ENCODE data around the gene ASTN2.

The ASTN2 gene

DNA sequence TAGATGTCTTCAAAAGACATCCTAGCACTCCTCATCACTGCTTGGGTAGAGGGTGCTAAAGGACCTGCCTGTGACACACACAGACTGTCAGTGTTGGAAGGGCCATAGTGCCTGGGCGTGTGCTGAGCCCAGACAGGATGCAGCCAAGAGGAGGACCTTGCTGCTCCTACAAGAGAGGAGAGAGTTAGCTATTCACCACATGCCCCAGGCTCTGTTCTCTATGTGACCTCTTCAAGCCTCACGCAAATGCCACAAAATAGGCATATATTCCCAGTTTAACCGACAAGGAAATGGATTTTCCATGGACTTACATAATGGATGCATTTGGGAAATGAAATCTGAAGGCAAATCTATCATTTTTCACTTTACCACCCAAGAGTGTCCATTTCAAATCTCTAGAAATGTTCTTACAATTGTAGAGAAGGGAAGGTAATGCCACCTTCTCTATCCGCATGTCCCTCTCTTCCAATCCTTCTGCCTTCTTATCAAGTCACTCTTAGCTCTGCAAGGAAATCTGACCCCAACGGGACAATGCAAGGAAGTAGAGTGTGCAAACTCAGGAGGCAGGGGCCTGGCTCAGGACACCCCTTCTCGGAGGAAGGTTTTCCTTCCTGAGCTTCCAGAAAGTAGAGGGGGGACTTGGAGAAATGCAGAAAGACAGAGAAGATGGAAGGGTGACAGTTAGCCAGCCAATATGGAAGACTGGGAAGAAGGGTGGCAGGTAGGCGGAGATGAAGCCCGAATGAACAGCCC is 678.3 kb downstream of the ASTN2 start:
- no peak for DNase-seq (ENCODE audit: low read depth)

DNA sequence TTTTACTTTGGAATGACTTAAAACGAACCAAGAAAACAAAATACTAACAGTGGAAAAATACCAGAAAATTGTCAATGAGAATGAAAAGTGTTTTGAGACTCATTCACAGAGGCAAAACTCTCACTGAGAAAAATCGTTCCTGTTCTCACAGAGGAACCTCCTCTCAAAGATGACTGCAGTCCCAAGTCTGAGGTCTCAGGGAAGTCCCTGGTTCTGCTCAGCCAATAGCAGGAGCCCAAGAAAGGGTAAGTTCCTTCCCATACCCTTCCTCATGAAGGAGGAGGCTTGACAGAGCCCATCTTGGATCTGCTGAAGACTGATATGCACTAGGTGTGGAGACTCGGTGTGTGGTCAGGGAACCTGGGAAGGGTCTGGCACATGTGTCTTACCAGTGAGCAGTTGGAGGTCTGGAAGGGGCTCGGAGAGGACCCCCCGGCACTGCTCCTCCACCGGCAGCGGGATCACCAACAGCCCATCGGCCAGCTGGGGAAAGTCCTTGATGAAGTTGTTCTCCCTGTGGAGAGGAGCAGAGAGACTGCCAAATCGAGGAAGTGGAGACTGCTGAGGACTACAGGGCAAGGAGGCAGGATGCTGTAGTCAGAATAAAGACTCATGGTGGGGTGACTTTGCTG is 681.7 kb downstream of the ASTN2 start:
- DNase-seq (ENCODE audit: low read depth): no peak

DNA sequence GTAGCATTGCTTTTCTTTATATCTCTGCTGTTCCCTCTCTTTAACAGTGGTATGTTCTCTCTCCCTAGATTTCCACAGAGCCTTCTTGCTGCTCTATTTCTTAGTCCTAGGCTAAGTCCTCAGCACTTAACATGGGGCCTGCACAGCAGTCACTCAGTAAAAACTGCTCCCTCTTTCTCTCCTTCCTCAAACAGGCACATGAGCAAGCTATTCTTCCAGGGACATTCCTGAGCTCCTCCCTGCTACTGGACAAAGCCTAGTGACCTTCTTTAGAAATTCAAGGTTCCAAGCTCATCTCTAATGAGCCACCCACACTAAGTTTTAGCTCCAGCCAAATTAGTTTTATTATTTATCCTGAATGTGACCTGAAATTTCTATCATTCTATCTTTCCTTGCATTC is 688.3 kb downstream of the ASTN2 start:
- no peak for DNase-seq (ENCODE audit: low read depth)

DNA sequence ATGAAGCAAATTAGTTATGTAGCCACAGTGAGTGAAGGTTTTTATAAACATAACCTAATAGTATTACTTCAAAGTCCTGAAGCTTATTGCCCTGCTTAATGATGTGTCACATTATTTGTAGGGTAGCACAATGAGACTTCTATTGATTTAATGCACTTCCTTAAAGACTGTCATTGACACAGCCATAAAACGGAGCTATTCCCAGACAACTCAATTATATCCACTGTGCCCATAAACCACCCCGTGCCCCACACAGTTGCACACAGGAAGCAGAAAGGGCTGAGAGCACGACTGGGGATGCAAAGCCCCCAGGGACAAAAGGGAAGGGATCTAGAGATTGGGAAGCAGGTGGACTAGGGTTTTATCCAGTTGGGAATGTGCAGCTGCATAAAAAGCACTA is 690.7 kb downstream of the ASTN2 start:
- no peak for DNase-seq (ENCODE audit: low read depth)

DNA sequence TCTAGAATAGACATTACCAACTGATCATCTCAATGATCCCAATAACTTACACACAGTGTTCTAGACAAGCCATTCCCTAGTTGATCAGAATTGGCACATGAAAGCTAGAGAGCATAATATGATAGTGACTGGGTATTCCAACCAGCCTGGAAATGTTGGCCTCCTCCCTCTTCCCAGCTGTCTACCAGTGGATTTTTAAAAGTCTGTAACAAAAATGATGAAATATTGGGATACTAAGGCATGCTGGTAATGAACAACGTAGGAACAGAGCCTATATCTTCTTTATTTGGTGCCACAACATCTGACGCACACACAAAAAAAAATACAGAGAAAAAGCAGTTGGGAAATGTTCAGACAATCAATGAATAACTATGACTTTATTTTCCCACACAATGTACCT is 692.9 kb downstream of the ASTN2 start:
- DNase-seq (ENCODE audit: low read depth): no peak

DNA sequence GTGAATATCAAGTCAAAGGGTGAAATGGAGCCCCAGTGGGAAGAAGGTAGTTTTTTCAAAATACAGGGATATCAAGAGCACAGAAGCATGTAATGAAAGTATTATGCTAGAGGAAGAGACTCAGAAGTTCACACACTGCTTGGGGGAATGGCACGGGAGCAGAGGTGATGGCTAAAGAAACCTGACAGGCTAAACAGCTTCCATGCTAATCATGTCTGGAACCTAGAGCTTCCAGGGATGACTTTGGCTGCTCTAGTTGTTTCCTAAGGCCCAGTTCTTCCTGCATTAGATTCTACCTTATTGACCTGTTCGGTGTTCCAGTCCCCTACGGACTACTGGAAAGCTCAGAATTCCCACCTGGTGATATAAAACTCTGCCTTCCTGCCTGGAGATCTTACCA is 693.4 kb downstream of the ASTN2 start:
- no peak for DNase-seq (ENCODE audit: low read depth)

DNA sequence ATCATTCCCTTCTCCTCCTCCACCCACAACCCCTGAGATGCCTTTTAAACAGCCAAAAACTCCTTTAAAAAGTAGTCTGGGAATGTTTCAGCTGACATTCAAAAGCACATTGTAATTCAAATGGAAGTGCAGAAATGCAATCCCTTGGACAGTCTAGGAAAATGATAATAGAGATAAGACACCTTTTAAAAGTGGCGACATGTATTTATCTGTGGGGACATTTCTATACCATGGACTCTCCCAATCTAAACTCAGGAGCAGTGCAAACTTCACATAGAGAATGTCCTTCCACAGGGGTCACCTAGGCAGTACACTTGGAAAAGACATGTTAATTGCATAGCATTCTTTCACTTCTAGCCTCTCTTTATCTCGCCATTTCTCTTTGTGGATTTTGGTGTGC is 694.7 kb downstream of the ASTN2 start:
- no peak for DNase-seq (ENCODE audit: low read depth)

DNA sequence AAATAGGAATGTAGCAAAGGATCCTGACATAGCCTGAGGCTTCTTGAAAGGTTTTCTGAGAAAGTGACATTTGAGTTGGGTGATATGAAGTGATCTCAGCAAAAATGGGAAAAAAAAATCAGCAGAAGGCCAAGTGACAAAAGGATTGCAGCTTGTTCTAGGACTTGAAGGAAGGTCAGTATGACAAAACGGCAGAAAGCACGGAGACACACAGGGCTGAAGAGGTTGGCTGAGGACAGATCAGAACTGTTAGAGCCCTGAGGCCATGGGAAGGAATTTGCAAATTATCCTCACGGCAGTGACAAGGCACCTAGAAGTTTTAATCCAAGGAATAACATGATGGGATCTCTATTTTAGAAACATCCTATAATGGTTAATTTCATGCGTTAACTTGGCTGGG is 696.7 kb downstream of the ASTN2 start:
- DNase-seq (ENCODE audit: low read depth): no peak

DNA sequence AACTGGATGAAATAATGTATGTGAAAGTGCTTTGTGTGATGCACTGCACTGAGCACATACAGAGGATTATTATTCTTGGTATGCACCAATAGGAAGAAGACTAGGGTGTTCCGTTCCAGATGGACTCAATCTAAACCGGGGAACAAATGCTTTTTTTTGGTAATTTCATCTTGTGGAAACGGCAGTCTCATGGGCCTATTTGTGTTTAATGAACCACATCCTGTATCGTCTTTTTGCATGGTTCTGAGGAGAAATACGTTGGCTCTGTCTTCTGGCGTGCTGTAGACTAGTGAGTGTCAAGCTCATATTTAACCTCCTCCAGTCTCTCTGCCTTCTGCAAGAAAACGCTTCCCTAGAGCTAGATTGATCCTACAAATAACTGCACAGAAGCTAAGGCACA is 697.7 kb downstream of the ASTN2 start:
- no peak for DNase-seq (ENCODE audit: low read depth)

DNA sequence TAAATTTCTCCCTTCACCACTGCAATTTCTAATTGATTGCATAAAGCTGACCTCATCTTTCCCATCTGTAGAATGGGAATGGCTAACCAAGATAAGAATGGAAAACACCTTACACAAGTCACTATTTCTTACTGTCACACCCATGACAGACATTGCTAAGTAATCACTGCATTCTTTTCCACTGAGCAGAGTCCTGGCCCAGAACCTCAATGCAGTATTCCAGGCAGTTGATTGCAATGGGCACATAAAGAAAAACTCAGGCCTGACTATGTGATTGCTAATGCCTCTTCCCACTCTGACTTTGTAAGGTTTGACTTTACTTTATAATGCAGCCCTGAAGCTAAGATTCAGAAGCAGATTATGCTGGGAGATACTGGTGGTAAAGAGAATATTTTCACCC is 698.4 kb downstream of the ASTN2 start:
- no peak for DNase-seq (ENCODE audit: low read depth)

DNA sequence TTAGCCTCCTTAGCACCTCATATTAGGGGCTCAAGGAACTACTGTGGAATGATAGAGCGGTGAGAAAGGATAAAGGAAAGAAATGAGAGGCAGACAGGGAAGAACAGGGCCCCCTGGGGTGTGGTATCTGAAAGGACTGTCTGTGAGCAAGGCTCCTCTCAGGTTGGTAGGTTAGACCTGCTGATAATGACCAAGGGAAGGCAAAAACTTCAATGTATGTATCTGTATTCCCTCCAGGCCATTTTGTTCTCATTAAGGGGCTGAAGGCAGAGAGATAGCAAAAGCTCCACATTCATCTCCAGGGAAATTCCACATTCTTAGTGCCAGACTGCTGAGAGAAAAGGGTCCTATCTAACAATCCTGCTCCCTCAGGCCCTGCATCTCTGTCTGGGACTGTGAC is 699.1 kb downstream of the ASTN2 start:
- no peak for DNase-seq (ENCODE audit: low read depth)

DNA sequence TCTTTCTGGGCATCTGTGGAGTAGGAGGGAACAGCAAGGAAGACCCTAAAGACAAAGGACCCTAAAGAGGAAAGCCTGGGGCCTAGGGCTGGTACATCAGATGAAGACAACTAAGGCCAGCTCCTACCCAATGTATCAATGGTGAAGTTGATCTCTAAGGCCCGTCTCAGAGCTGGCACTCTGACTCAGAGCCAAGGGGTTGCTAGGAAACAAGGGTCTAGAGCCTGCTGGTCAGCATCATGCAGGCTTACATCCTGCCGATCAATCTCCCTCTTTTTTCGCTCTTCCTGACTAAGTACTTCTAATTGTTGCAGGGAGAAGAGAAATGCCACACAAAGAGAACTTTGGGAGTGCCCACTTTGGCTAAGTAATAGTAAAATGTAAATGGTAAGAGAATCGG is 701.6 kb downstream of the ASTN2 start:
- DNase-seq (ENCODE audit: low read depth): no peak

DNA sequence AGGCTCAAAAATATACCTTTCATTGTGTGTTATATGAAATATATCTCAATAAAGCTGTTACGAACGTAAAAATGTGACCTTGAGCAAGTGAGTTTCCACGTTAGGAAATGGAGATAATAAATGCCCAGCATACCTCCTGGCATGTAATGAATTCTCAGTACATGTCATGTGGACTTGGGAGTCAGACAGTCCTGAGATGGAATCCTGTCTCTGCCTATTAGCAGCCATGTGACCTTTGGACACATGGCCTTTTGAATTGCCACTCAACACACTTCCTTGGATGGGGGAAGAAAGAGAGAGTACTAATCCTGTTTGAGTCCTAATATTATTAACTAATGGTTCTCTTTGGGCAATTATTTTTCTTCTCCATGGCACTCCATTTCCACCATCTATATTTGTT is 702.1 kb downstream of the ASTN2 start:
- DNase-seq (ENCODE audit: low read depth): no peak

DNA sequence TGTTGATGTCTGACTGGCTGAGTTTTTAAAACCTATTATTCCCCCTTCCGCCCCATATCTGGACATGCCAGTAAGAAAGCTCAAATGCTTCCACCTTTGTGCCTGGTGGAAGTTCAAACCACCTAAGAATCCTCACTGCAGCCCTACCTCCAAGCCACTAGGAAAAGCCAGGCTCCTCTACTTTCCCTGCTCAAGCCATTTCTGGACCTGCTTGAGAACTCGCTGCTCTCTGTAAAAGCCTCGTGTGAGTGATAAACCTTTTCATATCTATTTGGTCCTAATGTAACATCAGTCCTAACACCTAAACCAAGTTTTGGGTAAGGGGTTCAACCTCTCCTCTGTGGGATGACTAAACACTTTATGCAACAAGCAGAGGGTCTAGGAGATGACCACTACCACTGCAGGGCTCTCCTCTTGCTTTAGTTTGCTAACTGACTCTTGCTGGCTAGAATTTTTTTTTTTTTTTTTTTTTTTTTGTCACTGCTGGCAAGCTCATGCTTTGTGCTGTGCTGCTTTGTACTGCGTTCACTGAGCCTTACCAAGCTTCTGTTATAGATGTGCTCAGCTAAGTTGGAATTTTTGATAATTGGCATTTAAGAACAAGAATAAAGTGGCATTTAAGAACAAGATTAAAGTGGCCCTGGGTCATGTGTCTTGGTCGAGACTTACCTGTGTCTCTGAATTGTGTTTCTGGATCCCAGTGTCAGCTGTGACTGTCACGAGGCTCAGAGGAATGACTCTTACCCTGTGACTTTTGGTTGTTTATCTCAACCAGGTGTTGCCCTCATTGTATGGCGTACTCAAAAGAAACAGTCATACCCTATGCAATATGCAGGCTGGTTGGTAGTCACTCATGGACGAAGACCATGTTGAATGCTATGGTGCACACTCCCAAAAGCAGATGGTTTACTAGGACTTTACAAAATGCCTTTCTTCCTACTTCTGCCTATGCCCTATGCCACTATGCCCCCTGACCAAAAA is 708.3 kb downstream of the ASTN2 start:
- DNase-seq (ENCODE audit: low read depth): no peak

DNA sequence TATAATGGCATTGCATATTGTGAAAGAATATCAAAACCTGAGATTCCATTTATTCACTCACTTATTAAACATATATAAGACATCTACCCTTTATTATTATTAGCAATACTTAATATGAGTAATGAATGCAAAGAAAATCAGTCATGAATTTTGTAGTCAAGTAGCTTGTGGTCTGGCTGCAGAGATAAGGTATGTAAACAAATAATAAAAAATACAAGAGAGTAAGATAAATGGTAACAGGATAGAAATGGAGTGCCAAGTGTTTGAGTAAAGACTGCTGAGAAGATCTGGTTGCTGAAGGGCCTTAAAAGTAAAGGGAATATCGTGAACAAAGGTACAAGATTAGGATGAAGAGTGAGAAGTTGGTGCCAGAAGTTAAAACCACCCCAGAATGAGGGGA is 709.3 kb downstream of the ASTN2 start:
- DNase-seq (ENCODE audit: low read depth): no peak

DNA sequence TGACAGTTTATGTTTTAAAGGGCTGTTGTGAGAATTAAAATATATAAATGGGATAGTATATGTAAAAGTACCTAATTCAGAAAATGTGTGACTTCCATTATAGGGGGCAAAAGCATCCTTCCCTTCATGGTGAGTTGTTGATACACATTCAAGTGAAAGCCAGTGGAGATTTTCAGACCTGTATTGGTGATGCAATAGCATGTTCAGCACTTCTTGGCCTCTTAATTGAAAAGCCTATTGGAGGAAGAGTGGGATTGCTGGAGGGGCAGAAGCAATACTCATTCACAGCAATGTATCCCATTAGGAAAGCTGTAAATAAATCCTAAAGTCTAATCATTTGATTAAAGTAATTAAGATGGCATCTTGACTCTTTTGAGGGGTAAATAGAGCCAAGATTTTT is 710.4 kb downstream of the ASTN2 start:
- no peak for DNase-seq (ENCODE audit: low read depth)

DNA sequence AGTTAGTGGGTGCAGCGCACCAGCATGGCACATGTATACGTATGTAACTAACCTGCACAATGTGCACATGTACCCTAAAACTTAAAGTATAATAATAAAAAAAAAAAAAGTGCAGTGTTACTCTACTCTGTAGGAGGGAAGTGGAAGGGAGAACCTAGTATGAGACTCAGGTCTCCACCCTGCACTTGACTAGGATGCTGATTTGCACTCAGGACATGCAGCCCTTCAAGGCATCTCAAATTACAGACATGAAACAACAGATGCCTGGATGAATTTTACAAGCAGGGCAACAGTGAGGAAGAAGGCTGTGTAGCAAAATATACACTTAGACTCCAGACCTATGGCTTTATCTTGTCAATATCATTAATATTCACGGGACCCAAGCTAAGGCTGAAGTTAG is 711.2 kb downstream of the ASTN2 start:
- DNase-seq (ENCODE audit: low read depth): no peak

DNA sequence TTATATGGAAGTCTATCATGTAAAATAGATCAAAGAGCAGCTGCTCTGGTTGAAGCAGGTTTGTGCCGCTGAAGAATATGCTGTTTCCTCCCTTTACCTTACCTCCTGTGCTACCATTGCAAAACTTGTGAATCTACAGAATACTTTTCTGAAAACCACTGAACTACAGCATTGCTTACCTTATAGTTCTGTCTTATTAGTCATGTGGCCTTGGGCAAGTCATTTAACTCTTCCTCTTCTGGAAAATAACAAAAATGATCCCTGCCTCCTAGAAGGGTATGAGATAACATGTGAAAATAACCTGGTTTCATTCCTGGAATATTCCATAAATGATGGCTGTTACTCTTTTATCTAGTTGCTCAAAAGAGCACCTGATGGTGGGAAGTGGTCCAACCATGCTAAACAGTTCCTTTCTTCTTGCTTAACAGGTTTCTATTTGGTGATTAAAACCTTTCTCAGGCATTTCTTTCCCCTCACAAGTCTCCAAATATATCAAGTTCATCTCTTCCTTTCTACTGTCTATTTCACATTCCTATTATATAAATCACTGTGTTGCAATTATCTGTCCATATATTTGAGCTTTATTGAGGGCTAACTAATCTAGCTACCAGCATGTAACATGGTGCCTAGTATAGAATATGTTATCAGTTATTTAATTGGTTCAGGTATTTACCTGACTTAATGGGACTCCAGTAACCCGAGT is 712.8 kb downstream of the ASTN2 start:
- no peak for DNase-seq (ENCODE audit: low read depth)

DNA sequence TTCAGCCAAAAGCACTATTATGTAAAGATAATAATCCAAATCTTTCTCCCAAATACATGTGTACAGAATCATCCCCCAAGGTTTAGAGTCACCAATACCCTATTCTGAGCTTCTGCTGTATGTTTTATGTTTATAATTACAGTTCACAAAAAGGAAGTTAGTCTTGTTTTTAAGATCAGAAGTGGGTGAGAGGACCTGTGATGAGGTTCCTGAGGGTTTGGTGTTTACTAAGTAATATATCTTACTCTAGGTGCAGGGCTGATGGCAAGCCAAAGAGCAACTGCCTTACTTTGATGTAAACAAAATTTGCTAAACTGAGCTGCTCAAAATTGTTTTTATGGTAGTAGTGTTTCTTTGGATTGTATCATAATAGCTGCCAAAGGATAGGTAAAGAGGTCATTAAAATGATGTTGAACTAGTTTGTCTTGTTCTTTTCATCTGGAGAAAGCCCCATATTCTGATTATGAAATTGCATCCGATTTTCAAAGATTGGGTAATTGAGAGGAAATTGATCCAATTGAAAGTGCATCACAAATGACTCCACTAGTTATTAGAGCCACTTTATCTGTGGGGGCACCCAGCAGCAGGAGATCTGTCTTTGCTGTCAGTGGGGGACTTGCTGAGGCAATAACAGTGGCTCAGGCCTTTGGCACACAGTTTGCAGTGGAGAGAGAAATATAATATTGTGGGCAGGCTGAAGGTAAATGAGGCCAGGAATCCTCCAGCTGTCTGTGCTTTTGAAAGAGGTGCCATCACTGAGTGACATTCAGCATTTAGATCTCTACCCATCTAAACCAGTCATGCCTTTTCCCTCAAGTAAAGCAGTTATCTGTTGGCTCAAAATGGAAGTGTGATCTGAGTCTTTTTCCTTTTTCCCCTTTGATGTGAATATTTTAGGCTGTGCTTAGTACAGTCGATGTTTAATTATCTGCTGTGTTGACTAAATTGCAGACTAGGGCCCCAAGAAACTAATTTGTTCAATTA is 713.7 kb downstream of the ASTN2 start:
- no peak for DNase-seq (ENCODE audit: low read depth)

DNA sequence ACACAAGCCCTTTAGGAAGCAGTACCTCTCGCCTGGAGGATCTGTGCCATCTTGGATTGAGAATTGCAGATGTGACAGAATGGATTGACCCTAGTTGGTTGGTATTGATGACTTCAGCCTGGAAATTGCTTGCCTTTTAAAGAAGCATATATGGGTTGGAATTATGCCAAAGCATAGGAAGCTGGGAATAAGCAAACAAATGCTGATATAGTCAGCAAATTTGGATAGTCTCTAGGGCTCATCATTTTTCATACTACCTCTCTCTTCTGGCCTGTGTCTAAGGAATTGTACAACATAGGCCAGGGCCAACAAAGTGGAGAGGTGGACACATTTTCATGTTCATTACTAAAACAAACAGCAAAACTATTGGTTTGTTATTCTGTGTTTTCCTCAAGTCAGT is 714.6 kb downstream of the ASTN2 start:
- no peak for DNase-seq (ENCODE audit: low read depth)

DNA sequence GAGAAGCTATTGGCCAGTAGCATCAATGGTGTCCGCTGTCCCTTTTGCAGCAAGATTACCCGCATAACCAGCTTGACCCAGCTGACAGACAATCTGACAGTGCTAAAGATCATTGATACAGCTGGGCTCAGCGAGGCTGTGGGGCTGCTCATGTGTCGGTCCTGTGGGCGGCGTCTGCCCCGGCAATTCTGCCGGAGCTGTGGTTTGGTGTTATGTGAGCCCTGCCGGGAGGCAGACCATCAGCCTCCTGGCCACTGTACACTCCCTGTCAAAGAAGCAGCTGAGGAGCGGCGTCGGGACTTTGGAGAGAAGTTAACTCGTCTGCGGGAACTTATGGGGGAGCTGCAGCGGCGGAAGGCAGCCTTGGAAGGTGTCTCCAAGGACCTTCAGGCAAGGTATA is 717.0 kb downstream of the ASTN2 start:
- no peak for DNase-seq (ENCODE audit: low read depth)
